Activated B cell treated with CpG ODN at 0.5 μM for 24 hours (primary cell): Measurements from ENCODE around the gene DCAF10. TPM values are rescaled to one million over a fixed set of nuclear protein-coding genes. Genes with fewer than 3 reads are reported as not detected.
"Not testable (repeated sequence)": the region's sequence is repeated elsewhere in the genome, so short reads cannot be mapped to it uniquely, and the experiment has no call there.

Experiments
- ATAC-seq: fragments of 200-7000 bp; cut with Tn5 transposase; one replicate; pipeline ENCODE4 v1.10.0; 2021; ENCODE audit warnings: low read depth, mild to moderate bottlenecking, moderate library complexity
- CTCF ChIA-PET: fragments of 350-600 bp; sonication (Branson Sonifier 250); formaldehyde crosslinking; loops from one replicate; lab custom pipeline; 2021; ENCODE audit warnings: antibody characterized with exemption; lab: Charles Lee
- POLR2A ChIA-PET: fragments of 350-600 bp; sonication (Branson Sonifier 250); formaldehyde crosslinking; loops from one replicate; lab custom pipeline; 2021; ENCODE audit warnings: antibody characterized with exemption; lab: Charles Lee
- DNase-seq: peaks from one replicate; pipeline ENCODE4 v3.0.0; 2022
- H3K27ac Mint-ChIP-seq: one replicate; pipeline ENCODE4 v1.8.0; 2020; ENCODE audit warnings: mixed read lengths
- H3K27me3 Mint-ChIP-seq: one replicate; pipeline ENCODE4 v1.8.0; 2021; ENCODE audit warnings: mixed read lengths
- H3K36me3 Mint-ChIP-seq: one replicate; pipeline ENCODE4 v1.8.0; 2021; ENCODE audit warnings: low read depth, mixed read lengths
- H3K4me1 Mint-ChIP-seq: one replicate; pipeline ENCODE4 v1.8.0; 2021; ENCODE audit warnings: mixed read lengths
- H3K4me3 Mint-ChIP-seq: one replicate; pipeline ENCODE4 v1.8.0; 2020; ENCODE audit warnings: mild to moderate bottlenecking, mixed read lengths
- H3K9me3 Mint-ChIP-seq: one replicate; pipeline ENCODE4 v1.8.0; 2020; ENCODE audit warnings: mixed read lengths
- intact Hi-C: fragments of 100-400 bp; cut with micrococcal nuclease; formaldehyde crosslinking; loops from one replicate; pipeline ENCODE4 v1.15.1; 2024
- total RNA-seq: library from RNA; stranded (reverse); gene quantifications from 2 replicates; pipeline ENCODE4 v1.2.3, GENCODE V29; 2022
- TF ChIP-seq, protein P1 (sequence below): fragments of 200-600 bp; IDR thresholded peaks from one replicate; pipeline ENCODE4 v1.8.0; 2022; ENCODE audit warnings: antibody characterized with exemption, mild to moderate bottlenecking

The DCAF10 gene
- total RNA-seq, 1 donor from 2014 or later: 19.1 TPM

DNA sequence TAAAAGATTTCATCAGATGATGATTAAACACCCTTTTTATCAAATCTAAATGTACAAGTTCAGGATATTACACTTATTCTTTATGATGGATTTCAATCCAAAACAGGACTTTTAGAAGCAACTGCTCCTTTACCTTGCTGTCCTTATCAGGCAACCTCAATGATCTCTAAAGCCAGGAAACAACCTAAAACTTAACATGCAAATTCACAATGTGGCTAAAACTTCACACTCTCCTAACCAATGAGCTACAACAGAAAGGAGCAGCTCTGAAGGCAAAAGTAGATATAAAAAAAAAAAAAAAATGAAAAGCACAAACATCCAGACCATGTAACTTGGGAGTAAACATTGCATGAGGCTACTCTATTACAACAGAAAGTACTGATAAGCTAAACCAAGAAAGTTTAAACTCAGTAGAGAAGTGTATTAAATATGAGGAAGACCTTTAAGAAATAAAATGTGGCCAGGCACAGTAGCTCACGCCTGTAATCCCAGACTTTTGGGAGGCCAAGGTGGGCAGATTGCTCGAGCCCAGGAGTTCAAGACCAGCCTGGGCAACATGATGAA, 80.4 kb downstream of the DCAF10 start:
- TF ChIP-seq, protein P1, sequence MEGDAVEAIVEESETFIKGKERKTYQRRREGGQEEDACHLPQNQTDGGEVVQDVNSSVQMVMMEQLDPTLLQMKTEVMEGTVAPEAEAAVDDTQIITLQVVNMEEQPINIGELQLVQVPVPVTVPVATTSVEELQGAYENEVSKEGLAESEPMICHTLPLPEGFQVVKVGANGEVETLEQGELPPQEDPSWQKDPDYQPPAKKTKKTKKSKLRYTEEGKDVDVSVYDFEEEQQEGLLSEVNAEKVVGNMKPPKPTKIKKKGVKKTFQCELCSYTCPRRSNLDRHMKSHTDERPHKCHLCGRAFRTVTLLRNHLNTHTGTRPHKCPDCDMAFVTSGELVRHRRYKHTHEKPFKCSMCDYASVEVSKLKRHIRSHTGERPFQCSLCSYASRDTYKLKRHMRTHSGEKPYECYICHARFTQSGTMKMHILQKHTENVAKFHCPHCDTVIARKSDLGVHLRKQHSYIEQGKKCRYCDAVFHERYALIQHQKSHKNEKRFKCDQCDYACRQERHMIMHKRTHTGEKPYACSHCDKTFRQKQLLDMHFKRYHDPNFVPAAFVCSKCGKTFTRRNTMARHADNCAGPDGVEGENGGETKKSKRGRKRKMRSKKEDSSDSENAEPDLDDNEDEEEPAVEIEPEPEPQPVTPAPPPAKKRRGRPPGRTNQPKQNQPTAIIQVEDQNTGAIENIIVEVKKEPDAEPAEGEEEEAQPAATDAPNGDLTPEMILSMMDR: no peak
- POLR2A ChIA-PET: no interaction called here
- CTCF ChIA-PET: no interaction called here
- Mint-ChIP-seq H3K27ac (no peak overlapping the region), H3K4me3 (no peak overlapping the region), H3K36me3 (peaks cover 35% of the 10 kb centered on the region), H3K9me3 (no peaks in the 10 kb centered on the region), H3K4me1 (no peaks in the 10 kb centered on the region), H3K27me3 (no peaks in the 10 kb centered on the region)
- DNase-seq (no peak), ATAC-seq (no peak)
- intact Hi-C loops: no loop called here

DNA sequence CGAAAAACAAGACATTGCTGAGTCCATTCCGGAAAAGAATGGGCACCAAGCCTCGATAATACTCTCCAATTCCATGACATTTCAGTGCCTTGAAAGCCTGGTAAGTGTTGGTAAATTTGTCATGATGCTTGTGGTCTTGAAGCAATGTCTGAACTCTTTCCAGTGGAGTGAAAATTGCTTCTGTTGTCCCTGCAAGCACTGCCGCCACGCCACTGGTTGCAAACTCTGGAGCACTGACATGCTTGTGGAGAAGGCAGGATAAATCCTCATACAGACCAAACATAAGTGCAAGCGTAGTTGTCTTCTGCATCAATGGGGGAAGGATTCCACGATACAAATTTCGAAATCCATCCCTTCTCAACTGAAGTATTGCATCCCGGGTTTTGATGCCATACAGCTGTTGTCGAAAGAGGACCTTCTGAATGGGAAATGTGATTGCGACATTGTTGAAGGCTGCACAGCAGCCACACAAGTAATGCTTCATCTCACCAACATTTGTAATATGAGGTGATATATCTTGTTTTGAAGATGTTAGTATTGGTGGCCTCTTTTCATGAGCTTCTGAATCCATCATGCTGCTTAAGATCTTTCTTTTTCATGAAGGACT, 87.5 kb downstream of the DCAF10 start:
- POLR2A ChIA-PET, DNase-seq, intact Hi-C loops, H3K4me3 Mint-ChIP-seq, H3K27me3 Mint-ChIP-seq, CTCF ChIA-PET, H3K4me1 Mint-ChIP-seq, H3K9me3 Mint-ChIP-seq, ATAC-seq, H3K27ac Mint-ChIP-seq: not testable (repeated sequence)
- peaks cover 55% of the 10 kb centered on the region for H3K36me3 Mint-ChIP-seq

DNA sequence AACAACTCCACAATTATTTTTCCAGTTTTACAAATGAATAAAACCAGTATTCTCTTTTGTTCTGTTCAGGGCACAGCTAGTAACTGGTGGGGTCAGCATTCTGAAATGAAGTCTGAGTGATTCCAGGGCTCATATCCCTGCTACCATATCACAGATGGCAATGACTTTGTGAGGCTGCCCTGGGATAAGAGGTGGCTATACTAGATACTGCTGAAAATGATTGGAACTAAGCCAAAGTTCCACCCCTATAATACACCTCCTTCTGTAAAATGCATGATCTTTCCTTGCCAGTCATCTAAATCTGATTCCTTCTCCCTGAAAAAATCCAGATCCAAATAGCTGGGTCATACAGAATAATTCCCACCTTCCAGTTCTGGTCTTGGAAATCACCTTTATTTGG, 88.9 kb downstream of the DCAF10 start:
- no peak overlapping the region for H3K4me3 Mint-ChIP-seq
- ATAC-seq (no peak), DNase-seq (no peak)
- CTCF ChIA-PET: no interaction called here
- no peaks in the 10 kb centered on the region for H3K9me3 Mint-ChIP-seq
- no peak overlapping the region for H3K27ac Mint-ChIP-seq
- H3K4me1 Mint-ChIP-seq: no peaks in the 10 kb centered on the region
- TF ChIP-seq, protein P1: no peak
- H3K27me3 Mint-ChIP-seq: no peaks in the 10 kb centered on the region
- POLR2A ChIA-PET: no interaction called here
- peaks cover 67% of the 10 kb centered on the region for H3K36me3 Mint-ChIP-seq
- intact Hi-C loops: no loop called here

DNA sequence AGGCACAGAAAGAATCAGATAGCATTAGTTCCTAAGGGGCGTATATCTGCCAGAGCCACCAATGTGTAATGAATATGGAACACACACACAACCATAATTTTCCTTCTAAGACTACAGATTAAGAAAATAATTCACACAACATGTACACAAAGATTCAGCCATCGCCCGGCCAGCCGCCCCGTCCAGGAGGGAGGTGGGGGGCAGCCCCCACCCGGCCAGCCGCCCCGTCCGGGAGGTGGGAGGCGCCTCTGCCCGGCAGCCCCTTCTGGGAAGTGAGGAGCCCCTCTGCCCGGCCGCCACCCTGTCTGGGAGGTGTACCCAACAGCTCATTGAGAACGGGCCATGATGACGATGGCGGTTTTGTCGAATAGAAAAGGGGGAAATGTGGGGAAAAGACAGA, 90.4 kb downstream of the DCAF10 start:
- peaks cover 73% of the 10 kb centered on the region for H3K36me3 Mint-ChIP-seq
- H3K4me1 Mint-ChIP-seq, H3K27ac Mint-ChIP-seq, intact Hi-C loops, H3K27me3 Mint-ChIP-seq, DNase-seq, H3K4me3 Mint-ChIP-seq, ATAC-seq, POLR2A ChIA-PET, CTCF ChIA-PET, H3K9me3 Mint-ChIP-seq: not testable (repeated sequence)

DNA sequence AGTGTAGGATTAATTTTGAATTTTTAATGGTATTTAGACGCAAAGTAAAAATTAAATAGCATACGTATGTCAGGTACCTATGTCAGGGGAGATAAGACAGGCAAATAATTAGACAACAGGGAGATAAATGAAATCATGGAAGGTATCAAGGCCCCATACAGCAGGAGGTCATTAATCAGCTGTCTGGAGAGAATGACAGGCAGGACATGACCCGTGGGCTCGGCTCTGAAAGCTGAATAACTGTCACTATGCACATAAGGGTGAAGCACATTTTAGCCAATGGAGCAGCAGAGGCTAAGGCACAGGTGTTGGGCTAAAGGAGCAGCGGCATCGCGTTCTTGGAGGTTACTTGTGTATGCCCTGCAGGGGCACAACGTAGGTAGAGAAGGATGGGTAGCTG, 91.5 kb downstream of the DCAF10 start:
- DNase-seq: no peak
- CTCF ChIA-PET: no interaction called here
- H3K4me3 Mint-ChIP-seq: no peak overlapping the region
- TF ChIP-seq, protein P1: no peak
- peaks cover 77% of the 10 kb centered on the region for H3K36me3 Mint-ChIP-seq
- intact Hi-C loops: no loop called here
- POLR2A ChIA-PET: no interaction called here
- no peaks in the 10 kb centered on the region for H3K9me3 Mint-ChIP-seq
- no peak for ATAC-seq
- no peaks in the 10 kb centered on the region for H3K4me1 Mint-ChIP-seq
- H3K27ac Mint-ChIP-seq: no peak overlapping the region
- no peaks in the 10 kb centered on the region for H3K27me3 Mint-ChIP-seq

DNA sequence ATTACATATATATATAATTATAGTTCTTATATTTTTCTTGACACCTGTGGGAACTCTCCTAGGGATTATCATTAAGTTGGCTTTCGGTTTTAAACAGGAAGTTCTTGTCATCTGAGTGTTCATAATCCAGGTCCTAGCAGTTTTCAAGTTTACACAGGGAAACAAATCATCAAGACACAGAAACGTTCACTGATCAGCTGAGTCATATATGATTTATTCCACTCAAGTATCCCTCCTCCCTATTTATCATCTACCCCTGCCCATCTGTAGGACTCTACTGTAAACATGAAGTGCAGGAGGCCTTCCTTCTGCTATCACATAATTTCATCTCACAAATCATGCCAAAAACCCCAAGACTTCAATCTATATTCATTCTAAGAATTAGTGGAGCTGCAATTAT, 97.1 kb downstream of the DCAF10 start:
- Mint-ChIP-seq H3K4me1 (peaks cover 7% of the 10 kb centered on the region), H3K36me3 (peaks cover 54% of the 10 kb centered on the region), H3K9me3 (no peaks in the 10 kb centered on the region), H3K27ac (no peak overlapping the region), H3K27me3 (no peaks in the 10 kb centered on the region), H3K4me3 (no peak overlapping the region)
- ChIA-PET POLR2A (no interaction called here), CTCF (no interaction called here)
- ATAC-seq: no peak
- intact Hi-C loops: no loop called here
- no peak for DNase-seq
- TF ChIP-seq, protein P1: no peak
